HEK293T (cell line): ENCODE measurements around the gene GRIN2A.

Experiments
- CTCF ChIA-PET: fragments of 350-600 bp; formaldehyde crosslinking; extraction: SDS; loops from one replicate; lab custom pipeline; 2021; ENCODE audit warnings: antibody characterized with exemption, inconsistent platforms; lab: Yijun Ruan, JAX
- POLR2A ChIA-PET: fragments of 350-600 bp; formaldehyde crosslinking; extraction: SDS; loops from one replicate; lab custom pipeline; 2020; ENCODE audit warnings: antibody characterized with exemption, inconsistent platforms; lab: Yijun Ruan, JAX
- DNase-seq: peaks from one replicate; pipeline ENCODE4 v3.0.0; 2012; ENCODE audit warnings: mixed read lengths; ENCODE audit errors: extremely low spot score
- ARNT ChIP-seq: fragments of 450-650 bp; IDR thresholded peaks from 2 replicates; pipeline ENCODE4 v1.6.1; 2017; ENCODE audit warnings: mild to moderate bottlenecking
- BHLHE40 ChIP-seq: fragments of 450-650 bp; IDR thresholded peaks from 2 replicates; pipeline ENCODE4 v1.6.1; 2016; ENCODE audit warnings: mild to moderate bottlenecking, moderate library complexity, borderline replicate concordance
- CTBP1 ChIP-seq: fragments of 450-650 bp; IDR thresholded peaks from 2 replicates; pipeline ENCODE4 v1.6.1; 2016; ENCODE audit warnings: borderline replicate concordance
- ELF4 ChIP-seq: fragments of 450-650 bp; IDR thresholded peaks from 2 replicates; pipeline ENCODE4 v1.6.1; 2017; ENCODE audit warnings: antibody characterized with exemption
- FOXA1 ChIP-seq: fragments of 450-650 bp; IDR thresholded peaks from 2 replicates; pipeline ENCODE4 v1.6.1; 2016; ENCODE audit warnings: mild to moderate bottlenecking
- FOXK2 ChIP-seq: fragments of 450-650 bp; IDR thresholded peaks from 2 replicates; pipeline ENCODE4 v1.6.1; 2016; ENCODE audit warnings: mild to moderate bottlenecking
- FOXM1 ChIP-seq: fragments of 450-650 bp; IDR thresholded peaks from 2 replicates; pipeline ENCODE4 v1.6.1; 2017; ENCODE audit warnings: mild to moderate bottlenecking, borderline replicate concordance
- HDGF ChIP-seq: fragments of 450-650 bp; IDR thresholded peaks from 2 replicates; pipeline ENCODE4 v1.6.1; 2017; ENCODE audit warnings: antibody characterized with exemption, borderline replicate concordance
- L3MBTL2 ChIP-seq: fragments of 450-650 bp; conservative IDR thresholded peaks from 2 replicates; pipeline ENCODE4 v1.6.1; 2016; ENCODE audit warnings: mild to moderate bottlenecking
- LEF1 ChIP-seq: fragments of 450-650 bp; IDR thresholded peaks from 2 replicates; pipeline ENCODE4 v1.6.1; 2017; ENCODE audit warnings: mild to moderate bottlenecking, borderline replicate concordance
- NFRKB ChIP-seq: fragments of 450-650 bp; IDR thresholded peaks from 2 replicates; pipeline ENCODE4 v1.6.1; 2016; ENCODE audit warnings: mild to moderate bottlenecking, moderate library complexity
- SP1 ChIP-seq: fragments of 450-650 bp; IDR thresholded peaks from 2 replicates; pipeline ENCODE4 v1.6.1; 2017
- SUZ12 ChIP-seq: fragments of 450-650 bp; IDR thresholded peaks from 2 replicates; pipeline ENCODE4 v1.6.1; 2016; ENCODE audit warnings: mild to moderate bottlenecking
- TARDBP ChIP-seq: fragments of 450-650 bp; IDR thresholded peaks from 2 replicates; pipeline ENCODE4 v1.6.1; 2016
- ZNF384 ChIP-seq: fragments of 450-650 bp; IDR thresholded peaks from 2 replicates; pipeline ENCODE4 v1.6.1; 2016
- TF ChIP-seq, protein P1 (sequence below): fragments of 450-650 bp; IDR thresholded peaks from 2 replicates; pipeline ENCODE4 v1.6.1; 2016

Gene GRIN2A

DNA sequence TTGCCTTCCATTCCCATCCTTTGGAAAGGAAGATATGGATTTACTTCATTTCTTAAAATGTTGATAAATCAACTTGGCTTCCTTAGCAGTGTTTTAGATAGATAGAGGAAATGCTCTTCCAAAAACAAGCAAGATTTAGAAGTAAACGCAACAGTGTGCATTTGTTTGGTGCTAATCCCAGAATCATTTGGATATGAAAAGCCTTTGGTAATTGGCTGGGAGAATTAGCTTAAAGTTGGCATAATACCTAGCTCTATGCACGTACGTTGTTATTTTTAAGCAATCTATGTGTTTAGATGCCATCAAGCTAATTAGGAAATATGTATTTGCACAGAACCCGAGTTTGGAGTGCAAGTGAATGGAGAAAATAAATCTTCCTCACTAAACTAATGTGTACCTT is 415.3 kb downstream of the GRIN2A start:
- TF ChIP-seq, protein P1, sequence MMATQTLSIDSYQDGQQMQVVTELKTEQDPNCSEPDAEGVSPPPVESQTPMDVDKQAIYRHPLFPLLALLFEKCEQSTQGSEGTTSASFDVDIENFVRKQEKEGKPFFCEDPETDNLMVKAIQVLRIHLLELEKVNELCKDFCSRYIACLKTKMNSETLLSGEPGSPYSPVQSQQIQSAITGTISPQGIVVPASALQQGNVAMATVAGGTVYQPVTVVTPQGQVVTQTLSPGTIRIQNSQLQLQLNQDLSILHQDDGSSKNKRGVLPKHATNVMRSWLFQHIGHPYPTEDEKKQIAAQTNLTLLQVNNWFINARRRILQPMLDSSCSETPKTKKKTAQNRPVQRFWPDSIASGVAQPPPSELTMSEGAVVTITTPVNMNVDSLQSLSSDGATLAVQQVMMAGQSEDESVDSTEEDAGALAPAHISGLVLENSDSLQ = no peak
- no peak for TF ChIP-seq BHLHE40
- DNase-seq = no peak
- CTCF ChIA-PET = no interaction called here
- POLR2A ChIA-PET = no interaction called here

DNA sequence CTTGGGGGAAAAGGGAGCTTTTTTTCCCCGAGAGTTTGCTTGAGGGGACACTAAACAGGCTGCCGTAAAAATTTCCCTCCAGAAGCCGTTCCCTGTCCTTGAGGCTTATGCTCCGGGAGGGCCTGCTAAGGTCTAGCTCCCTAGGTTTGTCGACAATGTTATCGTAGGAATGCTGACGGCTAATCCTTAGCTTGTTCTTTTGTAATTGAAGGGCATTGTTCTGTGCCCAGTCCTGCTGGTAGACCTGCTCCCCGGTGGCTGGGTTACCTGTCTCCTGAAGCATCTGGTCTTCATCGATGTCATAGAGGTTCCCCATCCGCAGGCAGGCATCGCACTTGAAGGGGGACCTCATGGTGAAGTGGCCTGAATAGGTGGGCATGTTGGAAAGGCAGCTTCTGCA is 418.7 kb downstream of the GRIN2A start:
- TF ChIP-seq HDGF (no peak), SUZ12 (no peak), ARNT (no peak), NFRKB (no peak)
- DNase-seq = no peak
- ChIA-PET POLR2A (no interaction called here), CTCF (no interaction called here)

DNA sequence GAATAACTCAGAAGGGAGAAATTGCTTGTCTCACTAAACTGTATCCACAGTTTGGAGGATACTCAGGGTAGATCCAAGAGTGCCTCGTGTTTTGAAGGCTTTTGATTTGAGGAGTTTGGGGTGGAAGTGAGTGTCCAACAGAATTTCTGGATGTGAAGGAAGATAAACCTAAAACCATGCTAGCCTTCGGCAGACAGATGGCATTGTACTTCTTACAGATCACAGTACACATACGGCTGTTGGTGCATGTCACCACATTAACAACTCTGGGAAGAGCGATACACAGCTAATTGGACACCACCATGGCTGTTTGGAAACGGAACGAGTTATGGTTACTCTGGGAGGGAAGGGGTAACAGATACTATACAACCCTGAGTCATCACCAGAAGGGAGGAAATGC is 420.4 kb downstream of the GRIN2A start:
- CTCF ChIA-PET = no interaction called here
- no peak for TF ChIP-seq SUZ12
- TF ChIP-seq LEF1 = no peak
- TF ChIP-seq FOXA1 = no peak
- TF ChIP-seq L3MBTL2 = no peak
- no peak for DNase-seq
- POLR2A ChIA-PET = no interaction called here

DNA sequence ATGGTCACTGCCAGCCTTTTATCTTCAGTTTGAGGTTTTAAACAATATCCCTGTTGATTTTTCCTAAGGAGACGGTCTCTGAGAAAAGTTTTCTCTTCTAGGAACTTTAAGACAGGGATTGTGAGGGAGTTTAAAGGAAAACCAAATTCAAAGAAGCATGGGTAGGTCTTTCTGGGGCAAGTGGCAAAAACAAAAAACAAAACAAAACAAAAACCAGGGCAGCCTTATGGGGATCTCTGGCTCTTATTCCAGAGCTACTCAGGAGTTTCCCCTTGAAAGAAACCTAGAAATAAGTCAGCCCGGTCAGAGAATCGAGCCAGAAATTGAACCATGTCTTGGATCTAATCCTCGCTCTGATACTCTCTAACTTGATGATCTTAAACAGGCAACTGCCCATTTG is 424.5 kb downstream of the GRIN2A start:
- CTCF ChIA-PET = no interaction called here
- no peak for TF ChIP-seq FOXK2
- TF ChIP-seq, protein P1 = no peak
- TF ChIP-seq TARDBP = no peak
- TF ChIP-seq ARNT = no peak
- no peak for TF ChIP-seq FOXA1
- no peak for TF ChIP-seq ZNF384
- TF ChIP-seq BHLHE40 = no peak
- no peak for TF ChIP-seq FOXM1
- TF ChIP-seq L3MBTL2 = no peak
- TF ChIP-seq ELF4 = no peak
- no peak for TF ChIP-seq SP1

DNA sequence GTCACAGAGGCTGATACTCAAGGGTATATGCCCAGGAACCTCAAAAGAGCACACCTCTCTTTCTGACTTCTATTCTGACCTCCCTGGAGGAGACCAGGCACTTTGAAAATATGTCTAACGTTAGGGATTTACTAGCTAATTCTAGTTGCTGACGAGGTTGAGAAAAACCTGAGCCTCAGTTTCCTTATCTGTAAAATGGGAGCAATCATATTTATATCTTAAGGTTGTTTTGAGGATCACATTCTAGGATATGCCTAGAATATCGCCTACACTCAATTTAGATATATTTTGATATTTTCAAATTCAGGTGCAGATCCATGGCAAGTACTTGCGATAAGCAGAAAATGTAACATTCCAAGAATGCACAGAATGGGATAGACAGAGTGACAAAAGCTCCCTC is 425.8 kb downstream of the GRIN2A start:
- no peak for TF ChIP-seq TARDBP
- TF ChIP-seq ARNT = no peak
- no peak for TF ChIP-seq CTBP1
- no peak for TF ChIP-seq HDGF
- TF ChIP-seq SP1 = no peak
- TF ChIP-seq ELF4 = no peak
- TF ChIP-seq FOXK2 = no peak
- TF ChIP-seq L3MBTL2 = no peak
- TF ChIP-seq SUZ12 = no peak
- TF ChIP-seq ZNF384 = no peak
- no peak for TF ChIP-seq FOXA1
- TF ChIP-seq, protein P1 = no peak
- no peak for TF ChIP-seq LEF1
- TF ChIP-seq NFRKB = no peak
- no peak for TF ChIP-seq FOXM1
- no peak for TF ChIP-seq BHLHE40
- ChIA-PET CTCF (no interaction called here), POLR2A (no interaction called here)
- DNase-seq = no peak

More for the DNA sequence above, 424.5 kb downstream of the GRIN2A start:
- DNase-seq = no peak
- POLR2A ChIA-PET = no interaction called here

DNA sequence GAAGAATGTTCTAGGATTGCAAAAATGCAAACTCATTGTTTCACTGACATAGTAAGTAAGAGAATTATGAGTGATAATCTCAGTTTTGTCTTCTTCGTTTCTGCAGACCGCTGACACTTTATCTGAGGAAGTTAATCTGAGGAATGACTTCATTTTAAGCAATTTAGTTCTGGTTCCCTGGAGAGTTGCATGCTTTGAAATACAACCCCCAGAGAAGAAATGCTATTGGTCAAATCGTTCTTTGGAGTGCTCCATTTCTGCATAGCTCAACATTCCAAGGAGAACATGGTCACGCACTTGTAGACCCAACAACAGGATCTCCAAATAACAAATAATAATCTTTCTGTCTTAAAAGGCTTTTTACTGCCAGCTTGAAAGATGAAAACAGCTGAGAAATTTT is 427.1 kb downstream of the GRIN2A start:
- CTCF ChIA-PET = interaction anchor here (0.5 to 0.7 kb wide), 2 partner anchors 16 to 1611 kb away, joined by 3 read pairs; no protein-coding TSS in a partner anchor
- no peak for DNase-seq
- POLR2A ChIA-PET = no interaction called here
- TF ChIP-seq ZNF384 = no peak
- TF ChIP-seq ARNT = no peak
- TF ChIP-seq SP1 = no peak
- no peak for TF ChIP-seq ELF4
- no peak for TF ChIP-seq FOXM1
- no peak for TF ChIP-seq SUZ12
- no peak for TF ChIP-seq BHLHE40
- TF ChIP-seq, protein P1 = no peak
- no peak for TF ChIP-seq FOXA1
- no peak for TF ChIP-seq LEF1
- TF ChIP-seq NFRKB = no peak
- TF ChIP-seq HDGF = no peak
- no peak for TF ChIP-seq CTBP1
- no peak for TF ChIP-seq L3MBTL2
- no peak for TF ChIP-seq FOXK2
- TF ChIP-seq TARDBP = no peak
